ENCODE measurements around the gene PLEKHA6.

- TF ChIP-seq EZH2 (IDR thresholded peaks at IDR 0.05; ENCODE audit: low read depth, low read length, severe bottlenecking) (no peak), POLR2A (IDR thresholded peaks at IDR 0.05; ENCODE audit: control extremely low read depth in 1 of 2, low read depth in 2 of 2, low read length in 2 of 2) (no peak), KDM1A (IDR thresholded peaks at IDR 0.05; ENCODE audit: borderline replicate concordance, low read length) (0 out of 2 replicates have a peak, but pooled peaks have one; percentile 30), EP300 (IDR thresholded peaks at IDR 0.05; ENCODE audit: borderline replicate concordance in 1 of 2, low read depth in 2 of 2, low read length in 2 of 2) (no peak), JUND (IDR thresholded peaks at IDR 0.05; ENCODE audit: low read length) (no peak), YY1 (IDR thresholded peaks at IDR 0.05; ENCODE audit: low read depth, low read length) (no peak), BCL11A (IDR thresholded peaks at IDR 0.05; ENCODE audit: low read depth in 2 of 2, low read length in 2 of 2) (no peak)
- TF ChIP-seq, protein P1, sequence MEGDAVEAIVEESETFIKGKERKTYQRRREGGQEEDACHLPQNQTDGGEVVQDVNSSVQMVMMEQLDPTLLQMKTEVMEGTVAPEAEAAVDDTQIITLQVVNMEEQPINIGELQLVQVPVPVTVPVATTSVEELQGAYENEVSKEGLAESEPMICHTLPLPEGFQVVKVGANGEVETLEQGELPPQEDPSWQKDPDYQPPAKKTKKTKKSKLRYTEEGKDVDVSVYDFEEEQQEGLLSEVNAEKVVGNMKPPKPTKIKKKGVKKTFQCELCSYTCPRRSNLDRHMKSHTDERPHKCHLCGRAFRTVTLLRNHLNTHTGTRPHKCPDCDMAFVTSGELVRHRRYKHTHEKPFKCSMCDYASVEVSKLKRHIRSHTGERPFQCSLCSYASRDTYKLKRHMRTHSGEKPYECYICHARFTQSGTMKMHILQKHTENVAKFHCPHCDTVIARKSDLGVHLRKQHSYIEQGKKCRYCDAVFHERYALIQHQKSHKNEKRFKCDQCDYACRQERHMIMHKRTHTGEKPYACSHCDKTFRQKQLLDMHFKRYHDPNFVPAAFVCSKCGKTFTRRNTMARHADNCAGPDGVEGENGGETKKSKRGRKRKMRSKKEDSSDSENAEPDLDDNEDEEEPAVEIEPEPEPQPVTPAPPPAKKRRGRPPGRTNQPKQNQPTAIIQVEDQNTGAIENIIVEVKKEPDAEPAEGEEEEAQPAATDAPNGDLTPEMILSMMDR (IDR thresholded peaks at IDR 0.05; ENCODE audit: control extremely low read depth in 1 of 3, insufficient read depth in 1 of 3, low read depth in 1 of 3, low read length in 3 of 3) = no peak
- TF ChIP-seq, protein P2, sequence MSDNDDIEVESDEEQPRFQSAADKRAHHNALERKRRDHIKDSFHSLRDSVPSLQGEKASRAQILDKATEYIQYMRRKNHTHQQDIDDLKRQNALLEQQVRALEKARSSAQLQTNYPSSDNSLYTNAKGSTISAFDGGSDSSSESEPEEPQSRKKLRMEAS (IDR thresholded peaks at IDR 0.05) = no peak
Measured at GRCh38 chr1:204343247-204343646, 16.5 kb downstream of the PLEKHA6 start.
